K562 treated with DMSO at 1 percent for 4 hours (cell line): ENCODE results near the gene NFXL1. TPM values are rescaled to one million over a fixed set of nuclear protein-coding genes. Genes with fewer than 3 reads are reported as not detected.

Source experiments
- total RNA-seq: library from RNA; unstranded; fragments of 300-600 nt; gene quantifications from 2 replicates; pipeline ENCODE4 v1.2.3, GENCODE V29; 2022; ENCODE audit not compliant: insufficient read depth

The NFXL1 gene
- total RNA-seq: 7.4 and 8.8 TPM in 2 replicates

GRCh38 chr4:47914220-47914925 lies at the start of gene NFXL1:
TSS of gene NFXL1 (minus strand) at chr4:47914583. CDS start at chr4:47914203, 380 bp downstream.

GRCh38 chr4:47837908-47838294 lies 76.5 kb downstream of the NFXL1 start, which contains the start of gene CORIN:
TSS of gene CORIN (minus strand) at chr4:47838067. CDS start at chr4:47837949, 118 bp downstream.

Other genes starting within 250 kb of the NFXL1 start
- gene CORIN, start 76.5 kb downstream of the NFXL1 start, total RNA-seq: 0.71 TPM in 1 of 2 replicates, not detected in the other
- not detected in 2 replicates for gene CNGA1, start 102.1 kb upstream of the NFXL1 start, total RNA-seq
- gene NIPAL1, start 102.2 kb upstream of the NFXL1 start, total RNA-seq: not detected in 2 replicates
- gene TXK, start 219.7 kb upstream of the NFXL1 start, total RNA-seq: 2.6 and 3.7 TPM in 2 replicates